IMR-90 (cell line): ENCODE results near the gene SH3RF1. TPM values are rescaled to one million over a fixed set of nuclear protein-coding genes. Genes with fewer than 3 reads are reported as not detected.

Experiments
- ATAC-seq: fragments of 200-7000 bp; cut with Tn5 transposase; 2 replicates; pipeline ENCODE4 v1.9.1; 2020; ENCODE audit warnings: low read depth, mild to moderate bottlenecking, moderate library complexity
- BruUV-seq: library from RNA; stranded (reverse); fragments of 400-500 nt; replicated peaks from 2 replicates; lab custom pipeline; 2021; lab: Mats Ljungman, UMichigan
- CTCF ChIA-PET: fragments of 300-600 bp; formaldehyde crosslinking; extraction: SDS; loops from one replicate; lab custom pipeline; 2021; ENCODE audit warnings: antibody characterized with exemption; lab: Yijun Ruan, JAX
- POLR2A ChIA-PET: fragments of 300-600 bp; sonication (Branson Sonifier 250); formaldehyde crosslinking; loops from one replicate; lab custom pipeline; 2022; ENCODE audit warnings: antibody characterized with exemption; ENCODE audit not compliant: unreplicated experiment; lab: Charles Lee
- DNase-seq: peaks from one replicate; pipeline ENCODE4 v3.0.0; 2013
- H2AFZ ChIP-seq: replicated peaks from 2 replicates; pipeline ENCODE3; 2013; ENCODE audit warnings: low read length, mild to moderate bottlenecking; ENCODE audit not compliant: poor library complexity
- H2AK5ac ChIP-seq: 2 replicates; pipeline ENCODE4 v1.6.1; 2013; ENCODE audit warnings: low read depth, low read length, inconsistent platforms
- H2AK9ac ChIP-seq: replicated peaks from 2 replicates; pipeline ENCODE3; 2013; ENCODE audit warnings: mild to moderate bottlenecking, low read depth, low read length, moderate library complexity; ENCODE audit not compliant: poor library complexity
- H2BK120ac ChIP-seq: 2 replicates; pipeline ENCODE4 v1.6.1; 2013; ENCODE audit warnings: low read depth, low read length, inconsistent platforms
- H2BK15ac ChIP-seq: 3 replicates; pipeline ENCODE4 v1.6.1; 2013; ENCODE audit warnings: low read depth, low read length, inconsistent platforms
- H2BK20ac ChIP-seq: 2 replicates; pipeline ENCODE4 v1.6.1; 2013; ENCODE audit warnings: low read depth, mild to moderate bottlenecking, inconsistent platforms, low read length, moderate library complexity
- H2BK5ac ChIP-seq: 2 replicates; pipeline ENCODE4 v1.6.1; 2013; ENCODE audit warnings: mild to moderate bottlenecking, low read depth, low read length, inconsistent platforms; ENCODE audit not compliant: poor library complexity, severe bottlenecking
- H3K14ac ChIP-seq: replicated peaks from 2 replicates; pipeline ENCODE4 v1.6.1; 2013; ENCODE audit warnings: low read depth, low read length, inconsistent platforms
- H3K18ac ChIP-seq: 2 replicates; pipeline ENCODE4 v1.6.1; 2013; ENCODE audit warnings: low read depth, low read length, control low read depth
- H3K23ac ChIP-seq: 2 replicates; pipeline ENCODE4 v1.6.1; 2013; ENCODE audit warnings: low read depth, low read length, inconsistent platforms
- H3K27ac ChIP-seq: 2 replicates; pipeline ENCODE4 v1.5.1; 2013; ENCODE audit warnings: mild to moderate bottlenecking, control low read depth, low read length; ENCODE audit not compliant: insufficient read depth
- H3K27me3 ChIP-seq: 2 replicates; pipeline ENCODE4 v1.6.1; 2013; ENCODE audit warnings: low read length; ENCODE audit not compliant: control insufficient read depth, insufficient read depth
- H3K36me3 ChIP-seq: 2 replicates; pipeline ENCODE4 v1.6.1; 2013; ENCODE audit warnings: low read length, mixed read lengths; ENCODE audit not compliant: control insufficient read depth, insufficient read depth
- H3K4ac ChIP-seq: 2 replicates; pipeline ENCODE4 v1.6.1; 2013; ENCODE audit warnings: low read depth, low read length, inconsistent platforms
- H3K4me1 ChIP-seq: 2 replicates; pipeline ENCODE4 v1.6.1; 2013; ENCODE audit warnings: low read length, mixed read lengths; ENCODE audit not compliant: control insufficient read depth, insufficient read depth
- H3K4me2 ChIP-seq: 2 replicates; pipeline ENCODE4 v1.6.1; 2013; ENCODE audit warnings: low read depth, mild to moderate bottlenecking, control low read depth, low read length, moderate library complexity
- H3K4me3 ChIP-seq: 2 replicates; pipeline ENCODE4 v1.5.1; 2013; ENCODE audit warnings: low read depth, mild to moderate bottlenecking, control low read depth, low read length, moderate library complexity; ENCODE audit not compliant: insufficient read depth
- H3K56ac ChIP-seq: 2 replicates; pipeline ENCODE4 v1.6.1; 2013; ENCODE audit warnings: low read length, inconsistent platforms; ENCODE audit not compliant: insufficient read depth; ENCODE audit errors: extremely low read depth
- H3K79me1 ChIP-seq, 2 experiments: 2 replicates each; pipeline ENCODE4 v1.6.1; 2013; ENCODE audit warnings: low read length in 2 of 2, inconsistent platforms in 1 of 2, low read depth in 1 of 2
- H3K9ac ChIP-seq: 2 replicates; pipeline ENCODE4 v1.6.1; 2013; ENCODE audit warnings: low read depth, low read length, control low read depth
- H3K9me1 ChIP-seq: 2 replicates; pipeline ENCODE4 v1.6.1; 2013; ENCODE audit warnings: low read length, inconsistent platforms; ENCODE audit not compliant: insufficient read depth
- H3K9me3 ChIP-seq: 2 replicates; pipeline ENCODE4 v1.6.1; 2013; ENCODE audit warnings: low read length; ENCODE audit not compliant: control insufficient read depth, insufficient read depth
- H4K20me1 ChIP-seq: 2 replicates; pipeline ENCODE4 v1.6.1; 2013; ENCODE audit warnings: low read length, inconsistent platforms; ENCODE audit not compliant: insufficient read depth
- H4K5ac ChIP-seq: 2 replicates; pipeline ENCODE4 v1.6.1; 2013; ENCODE audit warnings: mild to moderate bottlenecking, low read depth, low read length, control low read depth
- H4K8ac ChIP-seq, 2 experiments: 2 replicates each; pipeline ENCODE4 v1.6.1; 2013; ENCODE audit warnings: low read depth in 2 of 2, low read length in 2 of 2, control low read depth in 1 of 2, inconsistent platforms in 1 of 2
- H4K91ac ChIP-seq: 2 replicates; pipeline ENCODE4 v1.6.1; 2013; ENCODE audit warnings: low read depth, low read length, inconsistent platforms; ENCODE audit not compliant: insufficient read depth
- BHLHE40 ChIP-seq: fragments of 150-350 bp; IDR thresholded peaks from 2 replicates; pipeline ENCODE4 v1.6.1; 2016; ENCODE audit warnings: mild to moderate bottlenecking, low read depth, low read length
- CEBPB ChIP-seq: IDR thresholded peaks from 2 replicates; pipeline ENCODE4 v1.6.1; 2012; ENCODE audit warnings: low read depth, low read length, improper control_type of control experiment
- CHD1 ChIP-seq: IDR thresholded peaks from 2 replicates; pipeline ENCODE4 v1.6.1; 2012; ENCODE audit warnings: low read depth, low read length, improper control_type of control experiment
- FOS ChIP-seq: fragments of 150-350 bp; IDR thresholded peaks from 2 replicates; pipeline ENCODE4 v1.6.1; 2016; ENCODE audit warnings: low read depth, low read length
- MAFK ChIP-seq: IDR thresholded peaks from 2 replicates; pipeline ENCODE4 v1.6.1; 2012; ENCODE audit warnings: low read depth, low read length, improper control_type of control experiment
- MAZ ChIP-seq: IDR thresholded peaks from 2 replicates; pipeline ENCODE4 v1.6.1; 2012; ENCODE audit warnings: low read depth, mild to moderate bottlenecking, low read length, improper control_type of control experiment, moderate library complexity, borderline replicate concordance
- MXI1 ChIP-seq: IDR thresholded peaks from 2 replicates; pipeline ENCODE4 v1.6.1; 2012; ENCODE audit warnings: low read depth, mild to moderate bottlenecking, low read length, moderate library complexity, borderline replicate concordance
- NFE2L2 ChIP-seq: fragments of 150-350 bp; IDR thresholded peaks from 2 replicates; pipeline ENCODE4 v1.6.1; 2016; ENCODE audit warnings: low read depth, mild to moderate bottlenecking, low read length
- POLR2A ChIP-seq: IDR thresholded peaks from 2 replicates; pipeline ENCODE4 v1.6.1; 2012; ENCODE audit warnings: mild to moderate bottlenecking, low read depth, low read length
- RAD21 ChIP-seq: IDR thresholded peaks from 2 replicates; pipeline ENCODE4 v1.6.1; 2012; ENCODE audit warnings: low read length, improper control_type of control experiment
- RCOR1 ChIP-seq: IDR thresholded peaks from 2 replicates; pipeline ENCODE4 v1.6.1; 2012; ENCODE audit warnings: mild to moderate bottlenecking, low read length, improper control_type of control experiment; ENCODE audit not compliant: insufficient replicate concordance
- RFX5 ChIP-seq: IDR thresholded peaks from 2 replicates; pipeline ENCODE4 v1.8.0; 2012; ENCODE audit warnings: low read depth, mild to moderate bottlenecking, low read length, moderate library complexity
- SMC3 ChIP-seq: fragments of 150-350 bp; IDR thresholded peaks from 2 replicates; pipeline ENCODE4 v1.6.1; 2016; ENCODE audit warnings: low read depth, mild to moderate bottlenecking, antibody characterized with exemption, low read length, moderate library complexity
- WGBS, 2 experiments: methylation state at CpG; one replicate each; pipeline versions ENCODE4 v1.1.5 to v1.1.7; 2013; ENCODE audit warnings: missing lambda C conversion rate in 2 of 2; ENCODE audit not compliant: insufficient read length in 1 of 2; ENCODE audit errors: extremely low coverage in 2 of 2; 5-methylcytosine and 5-hydroxymethylcytosine counted together
- dilution Hi-C: fragments of 300-500 bp; cut with HindIII; formaldehyde crosslinking; loops from one replicate; pipeline ENCODE4 v1.14.3; 2018; ENCODE audit warnings: low sequenced_read_pairs; ENCODE audit not compliant: unreplicated experiment
- in situ Hi-C: fragments of 300-500 bp; cut with MboI; formaldehyde crosslinking; loops from 3 replicates; pipeline ENCODE4 v1.14.3; 2019; ENCODE audit warnings: low sequenced_read_pairs, inconsistent platforms, mixed read lengths
- intact Hi-C: fragments of 100-400 bp; cut with micrococcal nuclease; formaldehyde crosslinking; loops from 2 replicates; pipeline ENCODE4 v1.10.0; 2022
- polyA plus RNA-seq, 3 experiments: library from polyadenylated mRNA; depleted of rRNA; stranded (reverse); fragments of >200 nt; gene quantifications; 2 replicates each; pipeline ENCODE4 v1.2.3, GENCODE V29; 2012; ENCODE audit warnings: low replicate concordance in 1 of 3
- total RNA-seq: library from RNA; depleted of rRNA; stranded (reverse); fragments of >200 nt; gene quantifications from 2 replicates; pipeline ENCODE4 v1.2.3, GENCODE V29; 2012
- TF ChIP-seq, protein P1 (sequence below): fragments of 150-350 bp; IDR thresholded peaks from 2 replicates; pipeline ENCODE4 v1.6.1; 2016; ENCODE audit warnings: low read depth, mild to moderate bottlenecking, low read length, moderate library complexity, borderline replicate concordance
- TF ChIP-seq, protein P2 (sequence below): fragments of 150-350 bp; IDR thresholded peaks from 2 replicates; pipeline ENCODE4 v1.6.1; 2017; ENCODE audit warnings: mild to moderate bottlenecking, antibody characterized with exemption, low read length, low read depth
- TF ChIP-seq, protein P3 (sequence below): conservative IDR thresholded peaks from 2 replicates; pipeline ENCODE4 v1.5.1; 2012; ENCODE audit warnings: mild to moderate bottlenecking, low read depth, low read length, improper control_type of control experiment

Gene SH3RF1
- total and polyA plus RNA-seq, 2 of the 4 experiments (the other 2 are of a cell fraction) = 22.0 to 29.8 TPM

DNA sequence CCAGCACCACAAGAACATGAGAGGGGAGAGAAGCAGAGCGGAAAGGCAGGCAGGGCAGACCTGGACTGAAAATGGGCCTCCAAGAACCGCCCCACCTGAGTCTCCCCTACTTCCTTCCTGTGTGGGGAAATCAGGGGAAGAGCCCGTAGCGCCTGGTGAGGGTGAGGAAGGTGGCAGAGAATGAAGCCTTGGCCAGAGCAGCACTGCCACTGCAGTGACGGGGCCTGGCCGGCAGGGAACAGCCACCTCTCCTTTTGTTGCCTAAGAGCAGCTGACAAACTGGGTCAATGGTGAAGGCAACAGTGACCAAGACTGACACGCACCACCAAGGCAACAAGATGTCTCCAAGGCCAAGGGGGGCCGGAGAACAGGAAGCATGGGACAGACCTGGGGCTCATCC is 202.3 kb downstream of the SH3RF1 start:
- no peak overlapping the region; the same call in 1 of the 2 replicates for H4K91ac ChIP-seq
- no peak overlapping the region for H3K4me3 ChIP-seq
- H3K4me2 ChIP-seq = no peak overlapping the region
- no peaks in the 10 kb centered on the region; the same call in 1 of the 2 replicates for H3K9me1 ChIP-seq
- intact Hi-C loops (no loop called here), in situ Hi-C loops (no loop called here), dilution Hi-C loops (no loop called here)
- no peaks in the 10 kb centered on the region for H4K20me1 ChIP-seq
- H3K23ac ChIP-seq = no peak overlapping the region
- no peak overlapping the region for H4K5ac ChIP-seq
- POLR2A ChIA-PET = no interaction called here
- no peak overlapping the region for H2AK5ac ChIP-seq
- H4K8ac ChIP-seq = no peak overlapping the region
- DNase-seq (no peak), ATAC-seq (no peak)
- no peak overlapping the region for H2BK120ac ChIP-seq
- no peak overlapping the region for H3K14ac ChIP-seq
- H3K36me3 ChIP-seq = no peaks in the 10 kb centered on the region
- no peak overlapping the region for H2BK15ac ChIP-seq
- TF ChIP-seq BHLHE40 = no peak
- no peak for TF ChIP-seq RAD21
- no peak for TF ChIP-seq MAFK
- no peak for TF ChIP-seq RCOR1
- TF ChIP-seq, protein P1, sequence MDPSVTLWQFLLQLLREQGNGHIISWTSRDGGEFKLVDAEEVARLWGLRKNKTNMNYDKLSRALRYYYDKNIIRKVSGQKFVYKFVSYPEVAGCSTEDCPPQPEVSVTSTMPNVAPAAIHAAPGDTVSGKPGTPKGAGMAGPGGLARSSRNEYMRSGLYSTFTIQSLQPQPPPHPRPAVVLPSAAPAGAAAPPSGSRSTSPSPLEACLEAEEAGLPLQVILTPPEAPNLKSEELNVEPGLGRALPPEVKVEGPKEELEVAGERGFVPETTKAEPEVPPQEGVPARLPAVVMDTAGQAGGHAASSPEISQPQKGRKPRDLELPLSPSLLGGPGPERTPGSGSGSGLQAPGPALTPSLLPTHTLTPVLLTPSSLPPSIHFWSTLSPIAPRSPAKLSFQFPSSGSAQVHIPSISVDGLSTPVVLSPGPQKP = no peak
- no peak for TF ChIP-seq CHD1
- TF ChIP-seq SMC3 = no peak
- TF ChIP-seq, protein P2, sequence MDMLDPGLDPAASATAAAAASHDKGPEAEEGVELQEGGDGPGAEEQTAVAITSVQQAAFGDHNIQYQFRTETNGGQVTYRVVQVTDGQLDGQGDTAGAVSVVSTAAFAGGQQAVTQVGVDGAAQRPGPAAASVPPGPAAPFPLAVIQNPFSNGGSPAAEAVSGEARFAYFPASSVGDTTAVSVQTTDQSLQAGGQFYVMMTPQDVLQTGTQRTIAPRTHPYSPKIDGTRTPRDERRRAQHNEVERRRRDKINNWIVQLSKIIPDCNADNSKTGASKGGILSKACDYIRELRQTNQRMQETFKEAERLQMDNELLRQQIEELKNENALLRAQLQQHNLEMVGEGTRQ = no peak
- TF ChIP-seq POLR2A = no peak
- TF ChIP-seq CEBPB = no peak
- no peak for TF ChIP-seq NFE2L2
- no peak for TF ChIP-seq MAZ
- no peak for TF ChIP-seq MXI1
- TF ChIP-seq RFX5 = no peak
- TF ChIP-seq, protein P3, sequence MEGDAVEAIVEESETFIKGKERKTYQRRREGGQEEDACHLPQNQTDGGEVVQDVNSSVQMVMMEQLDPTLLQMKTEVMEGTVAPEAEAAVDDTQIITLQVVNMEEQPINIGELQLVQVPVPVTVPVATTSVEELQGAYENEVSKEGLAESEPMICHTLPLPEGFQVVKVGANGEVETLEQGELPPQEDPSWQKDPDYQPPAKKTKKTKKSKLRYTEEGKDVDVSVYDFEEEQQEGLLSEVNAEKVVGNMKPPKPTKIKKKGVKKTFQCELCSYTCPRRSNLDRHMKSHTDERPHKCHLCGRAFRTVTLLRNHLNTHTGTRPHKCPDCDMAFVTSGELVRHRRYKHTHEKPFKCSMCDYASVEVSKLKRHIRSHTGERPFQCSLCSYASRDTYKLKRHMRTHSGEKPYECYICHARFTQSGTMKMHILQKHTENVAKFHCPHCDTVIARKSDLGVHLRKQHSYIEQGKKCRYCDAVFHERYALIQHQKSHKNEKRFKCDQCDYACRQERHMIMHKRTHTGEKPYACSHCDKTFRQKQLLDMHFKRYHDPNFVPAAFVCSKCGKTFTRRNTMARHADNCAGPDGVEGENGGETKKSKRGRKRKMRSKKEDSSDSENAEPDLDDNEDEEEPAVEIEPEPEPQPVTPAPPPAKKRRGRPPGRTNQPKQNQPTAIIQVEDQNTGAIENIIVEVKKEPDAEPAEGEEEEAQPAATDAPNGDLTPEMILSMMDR = no peak
- no peak for TF ChIP-seq FOS
- BruUV-seq = no TSS peak
- no peak overlapping the region for H3K56ac ChIP-seq
- no peaks in the 10 kb centered on the region for H3K9me3 ChIP-seq
- H3K9ac ChIP-seq = no peak overlapping the region
- WGBS, 2 experiments = 100% methylated on average over 1 of the region's 8 CpGs; no CpG with 5 or more reads in 1 of the 2 experiments
- no peaks in the 10 kb centered on the region for H3K79me1 ChIP-seq
- no peaks in the 10 kb centered on the region for H3K27me3 ChIP-seq
- H2AFZ ChIP-seq = peak overlapping the region; percentile 56
- 0 out of 2 replicates have a peak, but pooled peaks cover 1% of the 10 kb centered on the region for H3K4me1 ChIP-seq
- H2AK9ac ChIP-seq = peak overlapping the region; percentile 45
- H3K18ac ChIP-seq = no peak overlapping the region
- peak overlapping the region; percentile 61; the same call in 1 of the 2 replicates for H3K4ac ChIP-seq
- CTCF ChIA-PET = no interaction called here
- H2BK20ac ChIP-seq = 0 out of 2 replicates have a peak overlapping the region, but pooled peaks have one; percentile 10
- no peak overlapping the region for H3K27ac ChIP-seq
- H2BK5ac ChIP-seq = no peak overlapping the region
